Colonic mucosa (tissue), 4 donors: Measurements from ENCODE around the gene THOP1. TPM values are rescaled to one million over a fixed set of nuclear protein-coding genes. Genes with fewer than 3 reads are reported as not detected.

Experiments
- DNase-seq: peaks from one replicate; pipeline ENCODE4 v3.0.0-alpha.2; 2020
- H3K27ac ChIP-seq: fragments of 200-600 bp; one replicate; pipeline ENCODE4 v1.8.0; 2021
- H3K27me3 ChIP-seq: fragments of 200-600 bp; one replicate; pipeline ENCODE4 v1.8.0; 2021
- H3K36me3 ChIP-seq: fragments of 200-600 bp; one replicate; pipeline ENCODE4 v1.8.0; 2021
- H3K4me1 ChIP-seq: fragments of 200-600 bp; one replicate; pipeline ENCODE4 v1.8.0; 2021; ENCODE audit warnings: mild to moderate bottlenecking
- H3K4me3 ChIP-seq: fragments of 200-600 bp; one replicate; pipeline ENCODE4 v1.8.0; 2021
- H3K9ac ChIP-seq, 2 donors: one replicate each; pipeline ENCODE4 v1.7.0; 2013; ENCODE audit warnings: control low read depth in 2 of 2, low read depth in 2 of 2, low read length in 2 of 2
- H3K9me3 ChIP-seq: fragments of 200-600 bp; one replicate; pipeline ENCODE4 v1.8.0; 2021
- CTCF ChIP-seq: fragments of 200-600 bp; IDR thresholded peaks from one replicate; pipeline ENCODE4 v1.8.0; 2022; ENCODE audit warnings: antibody characterized with exemption, mild to moderate bottlenecking
- intact Hi-C: fragments of 100-400 bp; cut with DNase I; formaldehyde crosslinking; loops from one replicate; pipeline ENCODE4 v1.14.1; 2022
- total RNA-seq, 2 donors: library from RNA; stranded (reverse); fragmentation: NEBNext Ultra II Directional in 1 of 2; extraction: Animal tissue kit (Norgen Biotek cat#: 25700) in 1 of 2; gene quantifications; one replicate each; pipeline ENCODE4 v1.2.1, GENCODE V29; 2021
- donor health status: healthy.
- donor health status: DM: no; HTN: no; CAD: no.
- donor health status: DM: no; HTN: no; CAD: no.

Gene THOP1
- total RNA-seq, 2 donors from 2014 or later: 45.5 to 139 TPM

- Histone ChIP-seq H3K36me3 (no peaks in the 10 kb centered on the region), H3K4me1 (no peaks in the 10 kb centered on the region), H3K27ac (no peak overlapping the region), H3K27me3 (no peaks in the 10 kb centered on the region), H3K4me3 (no peak overlapping the region), H3K9me3 (no peaks in the 10 kb centered on the region), H3K9ac (no peak overlapping the region)
- DNase-seq: no peak
- no peak for TF ChIP-seq CTCF
- intact Hi-C loops: no loop called here
Observed at GRCh38 chr19:2822846-2823245, 37.5 kb downstream of the THOP1 start.

- no peak overlapping the region for H3K27ac ChIP-seq
- no peak overlapping the region for H3K4me3 ChIP-seq
- H3K36me3 ChIP-seq: no peaks in the 10 kb centered on the region
- no peak for TF ChIP-seq CTCF
- DNase-seq: no peak
- H3K27me3 ChIP-seq: no peaks in the 10 kb centered on the region
- intact Hi-C loops: no loop called here
- no peaks in the 10 kb centered on the region for H3K9me3 ChIP-seq
- H3K9ac ChIP-seq: no peak overlapping the region
- H3K4me1 ChIP-seq: no peaks in the 10 kb centered on the region
Observed at GRCh38 chr19:2823646-2824045, 38.3 kb downstream of the THOP1 start.

GRCh38 chr19:2824129-2824528 lies 38.8 kb downstream of the THOP1 start:
- intact Hi-C loops: no loop called here
- TF ChIP-seq CTCF: no peak
- H3K27me3 ChIP-seq: no peaks in the 10 kb centered on the region
- no peak overlapping the region for H3K9ac ChIP-seq
- H3K36me3 ChIP-seq: no peaks in the 10 kb centered on the region
- H3K4me1 ChIP-seq: no peaks in the 10 kb centered on the region
- H3K27ac ChIP-seq: no peak overlapping the region
- H3K4me3 ChIP-seq: no peak overlapping the region
- H3K9me3 ChIP-seq: no peaks in the 10 kb centered on the region
- DNase-seq: no peak

- DNase-seq: no peak
- no peaks in the 10 kb centered on the region for H3K36me3 ChIP-seq
- no peaks in the 10 kb centered on the region for H3K4me1 ChIP-seq
- H3K4me3 ChIP-seq: no peak overlapping the region
- no peak overlapping the region for H3K27ac ChIP-seq
- intact Hi-C loops: no loop called here
- H3K9me3 ChIP-seq: no peaks in the 10 kb centered on the region
- H3K9ac ChIP-seq: no peak overlapping the region
- TF ChIP-seq CTCF: no peak
- no peaks in the 10 kb centered on the region for H3K27me3 ChIP-seq
Observed at GRCh38 chr19:2827022-2827421, 41.7 kb downstream of the THOP1 start.

- Histone ChIP-seq H3K27ac (no peak overlapping the region), H3K9me3 (no peaks in the 10 kb centered on the region), H3K27me3 (no peaks in the 10 kb centered on the region), H3K4me3 (no peak overlapping the region), H3K4me1 (no peaks in the 10 kb centered on the region), H3K9ac (no peak overlapping the region), H3K36me3 (peaks cover 5% of the 10 kb centered on the region)
- intact Hi-C loops: no loop called here
- TF ChIP-seq CTCF: no peak
- no peak for DNase-seq
Observed at GRCh38 chr19:2827840-2828489, 42.7 kb downstream of the THOP1 start.
